Esophagus muscularis mucosa (tissue), 4 donors: ENCODE results near the gene TMEM222. TPM values are rescaled to one million over a fixed set of nuclear protein-coding genes. Genes with fewer than 3 reads are reported as not detected.

Experiments used
- DNase-seq: peaks from one replicate; pipeline ENCODE4 v3.0.0-alpha.2; 2017; ENCODE audit errors: extremely low spot score
- H3K27ac ChIP-seq, 4 donors: fragments of 200-600 bp; sonication (generic); replicated peaks in 1 of 4; 1 replicate in 3 of 4; 2 replicates in 1 of 4; pipeline ENCODE4 v1.5.1; 2016 to 2019; ENCODE audit warnings: mild to moderate bottlenecking in 1 of 4
- H3K27me3 ChIP-seq, 4 donors: fragments of 200-600 bp; sonication (generic); one replicate each; pipeline versions ENCODE4 v1.5.1 to v1.6.0; 2016 to 2019
- H3K36me3 ChIP-seq, 4 donors: fragments of 200-600 bp; sonication (generic); one replicate each; pipeline ENCODE4 v1.5.1; 2016 to 2019
- H3K4me1 ChIP-seq, 4 donors: fragments of 200-600 bp; sonication (generic); one replicate each; pipeline ENCODE4 v1.5.1; 2016 to 2019
- H3K4me3 ChIP-seq, 4 donors: fragments of 200-600 bp; sonication (generic); 1 replicate in 2 of 4; 2 replicates in 2 of 4; pipeline ENCODE4 v1.5.1; 2016 to 2019; ENCODE audit warnings: mild to moderate bottlenecking in 4 of 4, moderate library complexity in 1 of 4
- H3K9me3 ChIP-seq, 4 donors: fragments of 200-600 bp; sonication (generic); 1 replicate in 3 of 4; 2 replicates in 1 of 4; pipeline ENCODE4 v1.5.1; 2016 to 2019
- CTCF ChIP-seq, 3 experiments: fragments of 200-600 bp in 2 of 3; fragments of 450-650 bp in 1 of 3; sonication (generic) in 2 of 3; IDR thresholded peaks; one replicate each; pipeline ENCODE4 v1.5.1; 2017 to 2019; ENCODE audit warnings: antibody characterized with exemption in 3 of 3, mild to moderate bottlenecking in 2 of 3, moderate library complexity in 1 of 3
- EP300 ChIP-seq: sonication (generic); formaldehyde crosslinking; IDR thresholded peaks from one replicate; pipeline ENCODE4 v1.6.1; 2017; ENCODE audit warnings: antibody characterized with exemption
- POLR2A ChIP-seq: fragments of 450-650 bp; IDR thresholded peaks from one replicate; pipeline ENCODE4 v1.6.1; 2017; ENCODE audit warnings: antibody characterized with exemption, moderate library complexity, mild to moderate bottlenecking, low read depth
- POLR2AphosphoS5 ChIP-seq, 2 donors: sonication (generic); formaldehyde crosslinking; IDR thresholded peaks; one replicate each; pipeline ENCODE4 v1.6.1; 2017; ENCODE audit warnings: antibody characterized with exemption in 2 of 2
- WGBS: methylation state at CpG from one replicate; pipeline ENCODE4 v1.1.5; 2018; 5-methylcytosine and 5-hydroxymethylcytosine counted together
- intact Hi-C: fragments of 100-400 bp; cut with DNase I; formaldehyde crosslinking; loops from one replicate; pipeline ENCODE4 v1.15.1; 2023
- total RNA-seq, 4 donors: library from RNA; depleted of rRNA; stranded (reverse); fragments of >200 nt; gene quantifications; one replicate each; pipeline versions ENCODE4 v1.1.0 to v1.2.1, GENCODE V29; 2016

The TMEM222 gene
- total RNA-seq, 4 donors from 2014 or later: 23.3 to 35.3 (median 31.8) TPM

- Histone ChIP-seq H3K4me1 (peaks cover 16 to 27% (median 22%) of the 10 kb centered on the region in 4 donors), H3K9me3 (no peaks in the 10 kb centered on the region), H3K27ac (no peak overlapping the region), H3K36me3 (no peaks in the 10 kb centered on the region), H3K27me3 (no peaks in the 10 kb centered on the region), H3K4me3 (no peak overlapping the region)
- intact Hi-C loops: no loop called here
- TF ChIP-seq POLR2A (no peak), POLR2AphosphoS5 (IDR thresholded peaks at IDR 0.05) (no peak), EP300 (no peak), CTCF (IDR thresholded peaks at IDR 0.05) (no peak)
- WGBS: 87% methylated on average over 19 of the region's 19 CpGs
- no peak for DNase-seq
Observed at GRCh38 chr1:27372022-27372807, 50.3 kb downstream of the TMEM222 start.

- WGBS: 88% methylated on average over 8 of the region's 11 CpGs
Observed at GRCh38 chr1:27372808-27373690, 51.1 kb downstream of the TMEM222 start.

GRCh38 chr1:27374362-27375086, 52.6 kb downstream of the TMEM222 start, which contains the start of gene FCN3:
Gene FCN3, minus strand, starts transcription at chr1:27374824. Its CDS starts 6 bp downstream, at chr1:27374818.
- no peak within 1 kb of the TSS for H3K4me3 ChIP-seq
- no peak for DNase-seq
- no peak within 1 kb of the TSS for H3K27ac ChIP-seq
- H3K4me1 ChIP-seq: peaks cover 0 to 8% (median under 1%) of the 10 kb centered on the region in 4 donors
- no peak for TF ChIP-seq EP300
- TF ChIP-seq POLR2A: no peak
- no peak for TF ChIP-seq POLR2AphosphoS5 (IDR thresholded peaks at IDR 0.05)
- no peak for TF ChIP-seq CTCF (IDR thresholded peaks at IDR 0.05)
- intact Hi-C loops: no loop called here
- no peaks in the 10 kb centered on the region for H3K9me3 ChIP-seq
- no peaks in the 10 kb centered on the region for H3K27me3 ChIP-seq
- no peaks in the 10 kb centered on the region for H3K36me3 ChIP-seq
- WGBS: 88% methylated on average over 4 of the region's 4 CpGs

More at GRCh38 chr1:27372808-27373690, 51.1 kb downstream of the TMEM222 start:
- no peaks in the 10 kb centered on the region for H3K9me3 ChIP-seq
- no peak overlapping the region for H3K4me3 ChIP-seq
- no peak overlapping the region for H3K27ac ChIP-seq
- DNase-seq: no peak
- TF ChIP-seq EP300 (no peak), CTCF (IDR thresholded peaks at IDR 0.05) (peak in 1 of 3 experiments; percentile 6), POLR2A (no peak)
- peaks cover 8 to 23% (median 13%) of the 10 kb centered on the region in 4 donors for H3K4me1 ChIP-seq
- H3K27me3 ChIP-seq: no peaks in the 10 kb centered on the region
- H3K36me3 ChIP-seq: no peaks in the 10 kb centered on the region
- intact Hi-C loops: no loop called here

- peaks cover under 1 to 8% (median 2%) of the 10 kb centered on the region in 4 donors for H3K4me1 ChIP-seq
- WGBS: 79% methylated on average over 12 of the region's 12 CpGs
- no peak overlapping the region for H3K4me3 ChIP-seq
- no peak for TF ChIP-seq EP300
- no peak for TF ChIP-seq CTCF (IDR thresholded peaks at IDR 0.05)
- TF ChIP-seq POLR2A: no peak
- TF ChIP-seq POLR2AphosphoS5 (IDR thresholded peaks at IDR 0.05): no peak
- H3K27me3 ChIP-seq: peaks cover 0 to 10% (median 1%) of the 10 kb centered on the region in 4 donors
- no peaks in the 10 kb centered on the region for H3K9me3 ChIP-seq
- DNase-seq: no peak
- H3K27ac ChIP-seq: no peak overlapping the region
- intact Hi-C loops: no loop called here
- H3K36me3 ChIP-seq: no peaks in the 10 kb centered on the region
Observed at GRCh38 chr1:27377760-27378495, 56.0 kb downstream of the TMEM222 start.
